Measurements from ENCODE around the gene MPDU1. TPM values are rescaled to one million over a fixed set of nuclear protein-coding genes. Genes with fewer than 3 reads are reported as not detected.

The MPDU1 gene
- total and polyA plus RNA-seq, 2 of the 13 experiments (the other 11 are each of a cell fraction or from before 2014, with no cell fraction given), result 112 to 167 TPM

GRCh38 chr17:7579001-7579833 is 4.4 kb upstream of the MPDU1 start, which contains the start of gene CD68 (continued):
- peak; percentile 73; the same call in 1 of the 2 replicates for TF ChIP-seq ZNF253 (CRISPR knock-in tag; IDR thresholded peaks at IDR 0.05; ENCODE audit: borderline replicate concordance)
- peak; percentile 61; the same call in 1 of the 2 replicates for TF ChIP-seq ZFP1 (CRISPR knock-in tag; IDR thresholded peaks at IDR 0.05)
- peak; percentile 65 for TF ChIP-seq MAFF (IDR thresholded peaks at IDR 0.05; ENCODE audit: low read depth, low read length)
- peak; percentile 69 for TF ChIP-seq PITX1 (CRISPR knock-in tag; IDR thresholded peaks at IDR 0.05)
- peak; percentile 71; the same call in 1 of the 2 replicates for TF ChIP-seq SMAD3 (CRISPR knock-in tag; IDR thresholded peaks at IDR 0.05)
- peak; percentile 81 for TF ChIP-seq MIER2 (CRISPR knock-in tag; IDR thresholded peaks at IDR 0.05)
- peak; percentile 52 for TF ChIP-seq ZNF263 (CRISPR knock-in tag; IDR thresholded peaks at IDR 0.05)
- TF ChIP-seq HMGA1 (CRISPR knock-in tag; conservative IDR thresholded peaks at IDR 0.05), result no peak
- TF ChIP-seq ZNF792 (CRISPR knock-in tag; IDR thresholded peaks at IDR 0.05), result peak; percentile 92
- peak; percentile 75 for TF ChIP-seq IRF2 (CRISPR knock-in tag; IDR thresholded peaks at IDR 0.05)
- TF ChIP-seq, protein P1, sequence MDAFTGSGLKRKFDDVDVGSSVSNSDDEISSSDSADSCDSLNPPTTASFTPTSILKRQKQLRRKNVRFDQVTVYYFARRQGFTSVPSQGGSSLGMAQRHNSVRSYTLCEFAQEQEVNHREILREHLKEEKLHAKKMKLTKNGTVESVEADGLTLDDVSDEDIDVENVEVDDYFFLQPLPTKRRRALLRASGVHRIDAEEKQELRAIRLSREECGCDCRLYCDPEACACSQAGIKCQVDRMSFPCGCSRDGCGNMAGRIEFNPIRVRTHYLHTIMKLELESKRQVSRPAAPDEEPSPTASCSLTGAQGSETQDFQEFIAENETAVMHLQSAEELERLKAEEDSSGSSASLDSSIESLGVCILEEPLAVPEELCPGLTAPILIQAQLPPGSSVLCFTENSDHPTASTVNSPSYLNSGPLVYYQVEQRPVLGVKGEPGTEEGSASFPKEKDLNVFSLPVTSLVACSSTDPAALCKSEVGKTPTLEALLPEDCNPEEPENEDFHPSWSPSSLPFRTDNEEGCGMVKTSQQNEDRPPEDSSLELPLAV (CRISPR knock-in tag; conservative IDR thresholded peaks at IDR 0.05; ENCODE audit: low read depth), result no peak
- peak; percentile 88; the same call in 1 of the 2 replicates for TF ChIP-seq ZFP36L1 (CRISPR knock-in tag; IDR thresholded peaks at IDR 0.05)
- TF ChIP-seq MIER3 (CRISPR knock-in tag; IDR thresholded peaks at IDR 0.05; ENCODE audit: borderline replicate concordance), result peak; percentile 50; the same call in 1 of the 2 replicates
- TF ChIP-seq SATB2 (CRISPR knock-in tag; IDR thresholded peaks at IDR 0.05), result no peak; the same call in 1 of the 2 replicates
- TF ChIP-seq GABPA (IDR thresholded peaks at IDR 0.05; ENCODE audit: low read depth, low read length), result peak; percentile 52
- peak; percentile 91 for TF ChIP-seq GABPA (CRISPR knock-in tag; IDR thresholded peaks at IDR 0.05; ENCODE audit: low read depth)
- 0 out of 2 replicates have a peak, but pooled peaks have one; percentile 0 for TF ChIP-seq POGK (CRISPR knock-in tag; conservative IDR thresholded peaks at IDR 0.05)
- TF ChIP-seq ZNF749 (CRISPR knock-in tag; IDR thresholded peaks at IDR 0.05; ENCODE audit: borderline replicate concordance), result peak; percentile 82; the same call in 1 of the 2 replicates
- TF ChIP-seq PHF5A (CRISPR knock-in tag; IDR thresholded peaks at IDR 0.05; ENCODE audit: low read depth, unreplicated experiment), result peak; percentile 90
- TF ChIP-seq TBL1XR1 (IDR thresholded peaks at IDR 0.05; ENCODE audit: borderline replicate concordance, low read length, partially characterized antibody), result peak; percentile 48
- TF ChIP-seq ISX (CRISPR knock-in tag; conservative IDR thresholded peaks at IDR 0.05), result 0 out of 2 replicates have a peak, but pooled peaks have one; percentile 37
- TF ChIP-seq, protein P2, sequence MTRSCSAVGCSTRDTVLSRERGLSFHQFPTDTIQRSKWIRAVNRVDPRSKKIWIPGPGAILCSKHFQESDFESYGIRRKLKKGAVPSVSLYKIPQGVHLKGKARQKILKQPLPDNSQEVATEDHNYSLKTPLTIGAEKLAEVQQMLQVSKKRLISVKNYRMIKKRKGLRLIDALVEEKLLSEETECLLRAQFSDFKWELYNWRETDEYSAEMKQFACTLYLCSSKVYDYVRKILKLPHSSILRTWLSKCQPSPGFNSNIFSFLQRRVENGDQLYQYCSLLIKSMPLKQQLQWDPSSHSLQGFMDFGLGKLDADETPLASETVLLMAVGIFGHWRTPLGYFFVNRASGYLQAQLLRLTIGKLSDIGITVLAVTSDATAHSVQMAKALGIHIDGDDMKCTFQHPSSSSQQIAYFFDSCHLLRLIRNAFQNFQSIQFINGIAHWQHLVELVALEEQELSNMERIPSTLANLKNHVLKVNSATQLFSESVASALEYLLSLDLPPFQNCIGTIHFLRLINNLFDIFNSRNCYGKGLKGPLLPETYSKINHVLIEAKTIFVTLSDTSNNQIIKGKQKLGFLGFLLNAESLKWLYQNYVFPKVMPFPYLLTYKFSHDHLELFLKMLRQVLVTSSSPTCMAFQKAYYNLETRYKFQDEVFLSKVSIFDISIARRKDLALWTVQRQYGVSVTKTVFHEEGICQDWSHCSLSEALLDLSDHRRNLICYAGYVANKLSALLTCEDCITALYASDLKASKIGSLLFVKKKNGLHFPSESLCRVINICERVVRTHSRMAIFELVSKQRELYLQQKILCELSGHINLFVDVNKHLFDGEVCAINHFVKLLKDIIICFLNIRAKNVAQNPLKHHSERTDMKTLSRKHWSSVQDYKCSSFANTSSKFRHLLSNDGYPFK (CRISPR knock-in tag; IDR thresholded peaks at IDR 0.05; ENCODE audit: borderline replicate concordance), result peak; percentile 11; the same call in 1 of the 2 replicates
- TF ChIP-seq, protein P3, sequence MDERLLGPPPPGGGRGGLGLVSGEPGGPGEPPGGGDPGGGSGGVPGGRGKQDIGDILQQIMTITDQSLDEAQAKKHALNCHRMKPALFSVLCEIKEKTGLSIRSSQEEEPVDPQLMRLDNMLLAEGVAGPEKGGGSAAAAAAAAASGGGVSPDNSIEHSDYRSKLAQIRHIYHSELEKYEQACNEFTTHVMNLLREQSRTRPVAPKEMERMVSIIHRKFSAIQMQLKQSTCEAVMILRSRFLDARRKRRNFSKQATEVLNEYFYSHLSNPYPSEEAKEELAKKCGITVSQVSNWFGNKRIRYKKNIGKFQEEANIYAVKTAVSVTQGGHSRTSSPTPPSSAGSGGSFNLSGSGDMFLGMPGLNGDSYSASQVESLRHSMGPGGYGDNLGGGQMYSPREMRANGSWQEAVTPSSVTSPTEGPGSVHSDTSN (CRISPR knock-in tag; IDR thresholded peaks at IDR 0.05), result no peak
- TF ChIP-seq KAT7 (CRISPR knock-in tag; IDR thresholded peaks at IDR 0.05; ENCODE audit: borderline replicate concordance), result no peak; the same call in 1 of the 2 replicates

Data from HepG2 (cell line).